SKM-1 treated with dmso at 0.1 percent for 144 hours (cell line): Measurements from ENCODE around the gene LYRM4.

Experiments used
- DNase-seq: peaks from one replicate; lab custom pipeline; 2025; ENCODE audit not compliant: unreplicated experiment; lab: John Stamatoyannopoulos, UW

Gene LYRM4

DNA sequence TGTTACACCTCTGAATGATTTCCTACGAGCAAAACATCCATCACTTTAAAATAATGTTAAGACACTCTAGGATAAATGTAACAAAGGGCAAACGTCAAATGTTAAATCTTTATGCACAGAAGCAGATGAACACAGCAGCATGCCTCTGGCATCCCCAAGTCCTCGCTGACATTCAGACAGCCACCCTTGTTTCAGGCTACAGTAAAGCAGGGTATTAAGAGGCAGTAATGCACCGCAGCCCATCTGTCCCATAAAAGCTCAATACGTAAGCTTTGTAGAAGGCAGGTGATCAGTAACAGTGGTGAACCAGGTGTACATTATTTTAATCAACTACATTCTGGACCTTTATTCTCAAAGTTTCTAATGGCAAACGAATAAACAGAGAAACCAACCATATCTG lies 110.9 kb downstream of the LYRM4 start:
- no peak for DNase-seq

DNA sequence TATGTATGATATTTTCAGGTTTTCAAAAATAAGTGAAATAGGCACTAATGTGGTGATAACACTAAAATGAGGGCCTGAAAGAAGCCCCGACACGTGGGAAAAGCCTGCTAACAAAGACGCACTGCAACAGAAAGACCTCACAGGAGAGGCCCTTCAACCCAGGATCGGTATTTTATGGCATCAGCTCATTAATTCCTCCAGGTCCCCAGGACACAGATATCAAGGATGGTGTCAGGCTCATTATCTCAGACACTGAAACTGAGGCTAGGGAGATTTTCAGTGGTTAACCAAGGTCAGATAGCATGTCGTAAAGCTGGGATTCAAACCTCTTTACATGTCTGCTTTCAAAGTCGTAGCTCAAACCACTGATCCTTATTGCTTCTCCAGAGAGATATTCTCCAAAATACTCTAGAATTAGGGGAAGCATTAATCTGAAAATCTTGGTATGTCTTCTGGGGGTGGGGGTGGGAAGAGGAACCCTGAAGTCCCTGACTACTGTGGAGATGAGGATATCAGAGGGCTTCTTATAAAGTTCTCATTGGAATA lies 111.5 kb downstream of the LYRM4 start:
- DNase-seq, result no peak

DNA sequence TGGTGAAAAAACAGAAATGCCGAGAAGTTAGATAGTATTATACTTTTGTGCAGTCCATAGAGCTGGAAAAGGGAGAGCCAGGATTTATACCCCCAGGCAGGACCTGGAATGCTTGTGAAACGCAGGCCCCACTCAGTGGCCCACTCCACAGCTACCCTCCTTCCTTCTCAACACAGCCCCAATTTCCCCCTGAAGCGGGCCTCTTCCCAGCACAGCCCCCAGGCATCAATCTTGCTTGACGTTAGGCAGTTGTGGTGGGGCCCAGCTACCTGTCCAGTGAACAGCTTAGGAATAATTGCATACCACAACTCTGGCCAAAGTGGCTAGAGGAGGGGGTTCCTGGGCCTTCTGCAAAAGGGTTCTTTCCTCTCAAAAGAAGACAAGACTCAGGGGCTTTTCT lies 114.4 kb downstream of the LYRM4 start:
- no peak for DNase-seq

DNA sequence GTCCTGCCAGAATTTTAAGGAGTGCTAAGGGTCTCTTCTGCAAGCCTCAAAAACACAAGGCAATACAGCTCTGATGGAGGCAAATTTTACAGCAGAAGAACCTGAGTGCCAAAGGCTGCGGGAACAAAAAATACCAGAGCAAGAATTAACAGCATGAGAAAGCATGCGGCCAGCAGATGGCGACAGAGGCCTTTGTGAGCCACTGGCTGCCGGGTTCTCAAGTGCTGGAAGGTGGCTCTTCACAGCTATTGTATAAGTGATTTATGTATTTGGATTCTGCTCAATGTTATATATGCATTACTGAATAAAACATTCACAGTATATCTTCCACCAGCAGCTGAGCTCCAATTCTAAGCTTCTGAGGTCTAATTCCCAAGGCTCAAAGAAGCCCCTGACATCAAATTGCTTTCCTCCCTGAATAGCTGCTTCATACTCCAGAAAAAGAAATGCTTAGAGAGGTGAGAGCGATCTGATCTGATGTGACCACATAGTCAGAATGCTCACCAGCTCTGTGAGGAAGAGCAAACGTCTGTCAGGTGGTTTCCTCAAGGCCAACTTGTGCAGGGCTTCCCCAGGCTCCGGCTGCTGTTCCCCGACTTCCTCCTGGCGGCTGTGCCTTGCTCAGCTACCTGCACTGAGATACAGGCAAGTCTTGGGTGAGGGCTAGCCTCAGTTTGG lies 117.0 kb downstream of the LYRM4 start:
- DNase-seq, result peak; percentile 53

DNA sequence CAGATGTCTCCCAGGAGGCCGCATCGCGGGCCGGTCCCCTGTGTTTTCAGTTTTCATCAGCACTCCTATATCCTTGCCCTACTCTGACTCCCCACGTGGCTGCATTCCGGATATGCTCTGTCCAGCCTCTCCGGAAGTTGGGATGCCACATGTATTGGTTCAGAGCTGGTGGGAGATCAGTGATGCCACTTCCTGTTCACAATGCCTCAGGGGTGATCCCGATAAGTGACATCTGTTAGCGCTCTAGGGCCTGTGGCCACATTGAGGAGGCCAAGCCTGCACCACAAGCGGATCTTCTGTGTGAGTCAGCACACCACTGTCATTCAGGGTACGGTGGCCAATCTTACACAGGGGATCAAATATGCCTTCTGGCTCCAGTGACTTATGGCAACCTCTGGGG lies 117.8 kb downstream of the LYRM4 start:
- DNase-seq, result no peak

DNA sequence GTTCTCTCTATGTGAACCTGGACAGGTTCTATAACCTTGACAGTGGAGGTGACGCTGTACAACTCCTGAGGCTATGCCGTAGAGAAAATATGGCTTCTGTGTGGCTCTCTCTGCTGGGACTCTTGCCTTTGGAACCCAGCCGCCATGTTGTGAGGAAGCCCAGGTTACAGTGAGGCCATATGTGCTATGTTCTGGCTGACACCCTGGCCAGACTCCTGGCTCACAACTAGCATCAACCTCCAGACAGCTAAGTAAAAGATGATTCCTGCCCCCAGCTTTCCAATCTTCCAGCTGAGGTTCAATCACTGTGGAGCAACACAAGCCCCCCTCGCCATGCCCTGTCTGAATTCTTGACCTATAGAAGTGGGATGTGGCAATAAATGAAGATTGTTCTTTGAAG lies 118.6 kb downstream of the LYRM4 start:
- no peak for DNase-seq

DNA sequence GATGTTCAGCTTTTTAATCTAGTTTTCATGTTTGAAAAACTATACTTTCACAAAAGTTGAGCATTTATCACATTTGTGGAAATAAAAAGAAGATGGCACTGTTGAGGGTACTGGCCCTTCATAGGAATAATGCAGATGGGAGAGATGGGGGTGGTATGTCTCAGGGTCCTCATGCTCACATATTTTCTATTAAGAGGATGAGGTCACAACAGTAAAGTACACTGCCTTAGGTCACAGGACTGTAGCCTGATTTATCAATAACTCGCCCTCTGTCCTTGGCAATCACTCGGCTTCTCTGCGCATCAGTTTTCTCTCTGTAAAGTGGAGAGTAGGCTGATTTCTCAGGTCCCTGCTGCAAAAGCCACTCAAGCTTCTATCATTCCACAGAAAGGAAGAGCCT lies 119.7 kb downstream of the LYRM4 start:
- no peak for DNase-seq

DNA sequence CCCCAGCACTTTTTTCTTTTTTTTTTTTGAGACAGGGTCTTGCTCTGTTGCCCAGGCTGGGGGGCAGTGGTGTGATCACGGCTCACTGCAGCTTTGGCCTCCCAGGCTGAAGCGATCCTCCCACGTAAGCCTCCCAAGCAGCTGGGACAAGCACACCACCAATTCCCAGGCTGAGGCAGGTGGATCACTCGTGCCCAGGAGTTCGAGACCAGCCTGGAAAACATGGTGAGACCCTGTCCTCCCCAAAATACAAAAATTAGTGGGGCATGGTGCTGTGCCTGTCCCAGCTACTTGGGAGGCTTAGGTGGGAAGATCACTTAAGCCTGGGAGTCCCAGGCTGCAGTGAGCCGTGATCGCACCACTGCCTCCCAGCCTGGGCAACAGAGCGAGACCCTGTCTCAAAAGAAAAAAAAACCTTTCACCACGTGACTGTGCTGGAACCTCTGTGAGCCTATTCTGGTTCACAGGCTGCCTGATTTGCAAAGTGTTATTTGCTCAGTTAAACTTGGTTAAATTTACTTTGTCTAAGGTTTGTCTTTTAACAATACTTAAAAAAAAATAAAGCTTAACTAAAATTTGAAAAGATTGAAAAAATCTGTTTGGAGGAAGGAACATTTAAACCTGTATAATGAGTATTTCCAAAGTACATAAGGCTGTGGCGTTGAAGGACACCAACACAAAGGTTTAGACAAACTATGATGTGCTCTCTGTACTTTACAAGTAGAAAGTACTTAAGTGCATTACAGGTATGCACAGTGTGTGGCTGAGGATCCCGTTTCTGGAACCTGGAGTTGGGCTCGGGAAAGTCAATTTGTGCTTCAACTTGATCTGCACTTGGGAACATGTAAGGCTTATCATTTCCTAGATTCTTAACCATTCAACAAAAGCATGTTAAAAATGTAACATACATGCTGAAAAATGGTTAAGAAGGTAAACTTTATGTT lies 120.7 kb downstream of the LYRM4 start:
- no peak for DNase-seq

DNA sequence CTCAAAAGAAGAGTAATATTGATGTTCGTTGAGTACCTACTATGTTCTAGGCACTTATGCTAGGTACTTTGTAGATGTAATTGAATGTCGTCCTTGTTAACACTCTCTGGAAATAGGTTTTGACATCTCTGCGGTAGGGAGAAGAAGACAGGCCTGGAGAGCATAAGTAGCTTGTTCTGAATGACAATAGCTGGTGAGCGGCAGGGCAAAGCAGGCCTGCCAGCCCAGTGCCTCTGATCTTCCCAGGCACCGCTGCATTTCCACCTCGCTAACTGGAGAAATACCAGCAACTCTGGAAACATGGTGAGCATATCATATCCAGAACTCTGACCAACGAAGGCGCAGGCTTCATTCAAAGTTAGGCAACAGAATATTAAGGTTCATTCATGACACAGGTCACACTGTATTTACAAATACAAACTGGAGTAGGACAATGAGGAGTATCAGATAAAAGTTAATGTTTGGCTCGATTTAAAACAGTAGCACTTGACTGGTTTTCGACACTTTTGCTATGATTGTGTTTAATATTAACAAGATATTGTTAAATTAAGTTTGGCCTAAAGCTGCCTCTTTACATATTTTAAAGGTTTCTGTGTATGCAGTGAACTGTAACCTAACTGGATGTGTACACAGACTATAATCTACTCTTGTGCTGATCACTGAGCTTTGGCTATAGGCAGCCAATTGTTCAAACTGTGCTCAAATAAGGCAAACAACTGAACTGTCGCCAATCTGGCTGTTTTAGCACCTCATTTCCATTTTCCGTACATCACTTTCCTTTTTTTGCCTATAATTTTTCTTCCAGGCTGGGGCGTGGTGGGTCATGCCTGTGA lies 121.5 kb downstream of the LYRM4 start:
- DNase-seq, result no peak

DNA sequence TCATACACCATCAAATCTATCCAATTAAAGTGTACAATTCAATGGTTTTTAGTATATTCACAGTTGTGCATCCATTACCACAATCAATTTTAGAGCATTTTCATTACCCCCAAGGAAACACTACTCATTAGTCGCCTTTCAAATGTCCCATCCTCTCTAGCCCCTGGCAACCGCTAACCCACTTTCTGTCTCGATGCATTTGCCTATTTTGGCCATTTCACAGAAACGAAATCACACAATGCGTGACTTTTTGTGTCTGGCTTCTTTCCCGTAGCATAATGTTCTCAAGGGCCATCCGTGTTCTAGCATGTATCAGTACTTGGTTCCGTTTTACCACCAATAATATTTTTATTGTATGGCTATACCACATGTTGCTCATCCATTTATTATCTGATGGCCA lies 123.9 kb downstream of the LYRM4 start:
- no peak for DNase-seq

DNA sequence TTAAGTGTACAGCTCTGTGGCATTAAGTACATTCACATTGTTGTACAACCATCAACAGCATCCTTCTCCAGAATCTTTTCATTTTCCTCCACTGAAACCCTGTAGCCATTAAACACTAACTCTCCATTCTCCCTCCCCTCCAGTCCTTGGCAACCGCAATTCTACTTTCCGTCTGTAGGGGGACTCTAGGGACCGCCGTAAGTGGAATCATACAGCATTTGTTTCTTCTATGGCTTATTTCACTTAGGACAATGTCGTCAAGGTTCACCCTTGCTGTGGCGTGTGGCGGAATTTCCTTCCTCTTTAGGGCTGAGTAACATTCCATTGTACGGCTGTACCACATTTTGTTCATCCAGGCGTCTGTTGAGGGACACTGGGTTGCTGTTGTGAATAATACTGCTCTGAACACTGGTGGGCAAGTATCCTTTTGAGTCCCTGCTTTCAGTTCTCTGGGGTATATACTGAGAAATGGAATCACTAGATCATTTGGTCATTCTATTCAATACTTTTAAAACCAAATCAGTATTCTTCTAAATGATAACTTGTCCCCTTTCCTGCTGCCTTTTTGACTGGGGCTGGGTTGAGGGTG lies 124.9 kb downstream of the LYRM4 start:
- DNase-seq, result peak; percentile 51

DNA sequence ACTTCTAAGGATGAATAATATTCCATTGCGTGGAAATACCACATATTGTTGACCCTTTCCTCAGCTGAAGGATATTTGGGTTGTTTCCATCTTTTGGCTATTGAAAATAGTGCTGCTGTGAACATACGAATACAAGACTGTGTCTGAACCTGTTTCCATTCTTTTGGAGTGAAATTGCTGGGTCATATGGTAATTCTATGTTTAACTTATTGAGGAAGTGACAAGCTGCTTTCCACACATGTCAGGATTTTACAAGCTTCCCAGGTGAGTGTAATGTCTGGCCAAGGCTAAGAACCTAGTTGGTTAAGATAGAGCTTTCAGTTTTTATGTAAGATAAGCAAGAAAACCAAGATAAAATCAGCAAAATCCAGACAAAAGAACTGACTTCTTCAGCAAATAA lies 126.8 kb downstream of the LYRM4 start:
- no peak for DNase-seq

DNA sequence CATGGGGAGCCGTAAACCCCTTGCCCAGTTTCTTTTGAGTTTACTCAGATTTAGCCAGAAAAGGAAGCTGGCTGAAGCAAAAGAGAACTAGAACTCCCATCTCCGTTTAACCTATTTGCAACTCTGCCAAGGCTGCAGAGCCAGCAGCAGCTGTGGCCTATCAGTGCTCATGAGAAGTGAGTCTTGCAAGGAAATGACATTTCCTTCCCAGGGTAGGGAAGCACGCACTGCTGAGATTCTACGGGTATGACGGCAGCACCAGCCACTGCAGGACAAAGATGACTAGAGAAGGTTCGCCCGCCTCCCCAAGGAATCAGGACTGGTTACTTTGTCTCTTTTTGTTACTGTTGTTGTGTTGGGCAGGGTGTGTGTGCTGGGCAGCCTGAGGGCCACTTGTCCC lies 128.0 kb downstream of the LYRM4 start:
- no peak for DNase-seq

DNA sequence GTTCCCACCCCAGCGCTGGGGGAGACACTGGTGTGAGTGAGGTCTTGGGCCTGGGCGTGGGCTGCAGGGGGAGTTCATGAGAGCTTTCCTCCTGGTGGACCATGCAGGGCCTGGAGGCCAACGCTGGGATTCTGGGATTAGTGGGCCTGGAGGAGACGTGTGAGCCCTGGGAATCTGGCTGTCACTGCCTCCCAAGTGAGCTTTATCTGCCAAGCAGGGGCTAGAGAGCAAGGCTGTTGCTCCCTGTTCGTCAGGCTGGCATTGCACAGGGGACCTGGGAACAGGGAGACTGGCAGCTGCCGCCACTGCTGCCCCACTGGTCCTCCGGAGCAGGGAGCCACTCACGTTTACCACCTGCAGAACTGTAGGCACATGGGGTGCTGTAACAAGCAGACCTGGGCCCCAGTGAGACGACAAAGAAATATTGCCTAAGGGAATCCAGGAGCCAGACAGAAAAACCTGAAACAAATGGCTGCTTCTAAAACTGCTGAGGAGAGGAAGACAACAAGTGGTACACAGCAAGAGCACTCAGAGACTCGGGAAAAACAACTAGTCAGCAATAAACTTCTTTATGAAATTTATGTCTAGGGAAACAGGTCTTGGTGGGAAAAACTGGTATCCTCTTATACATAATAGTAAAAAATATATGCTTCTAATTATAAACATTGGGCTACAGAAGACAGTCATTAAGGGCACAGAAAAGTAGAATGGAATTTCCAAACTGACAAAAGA lies 130.4 kb downstream of the LYRM4 start:
- no peak for DNase-seq

DNA sequence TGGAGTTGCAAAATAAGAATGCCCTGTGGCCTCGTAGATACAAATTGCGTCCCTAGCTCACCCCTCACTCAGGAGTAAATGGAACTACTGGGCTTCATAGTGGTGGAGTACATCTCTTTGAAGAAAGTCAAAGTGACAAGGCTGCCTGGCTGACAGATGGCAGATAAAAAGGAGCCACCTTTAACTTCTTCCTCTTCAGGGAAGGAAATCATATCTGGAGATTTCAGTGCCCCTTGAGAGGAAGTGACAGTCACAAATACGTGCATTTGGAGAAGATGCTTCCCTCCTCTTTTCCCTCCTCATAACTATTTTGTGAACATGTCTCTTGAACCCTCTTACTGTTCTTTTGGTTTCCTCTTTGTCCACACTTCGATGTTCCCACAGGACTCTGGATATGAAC lies 132.4 kb downstream of the LYRM4 start:
- DNase-seq, result no peak

DNA sequence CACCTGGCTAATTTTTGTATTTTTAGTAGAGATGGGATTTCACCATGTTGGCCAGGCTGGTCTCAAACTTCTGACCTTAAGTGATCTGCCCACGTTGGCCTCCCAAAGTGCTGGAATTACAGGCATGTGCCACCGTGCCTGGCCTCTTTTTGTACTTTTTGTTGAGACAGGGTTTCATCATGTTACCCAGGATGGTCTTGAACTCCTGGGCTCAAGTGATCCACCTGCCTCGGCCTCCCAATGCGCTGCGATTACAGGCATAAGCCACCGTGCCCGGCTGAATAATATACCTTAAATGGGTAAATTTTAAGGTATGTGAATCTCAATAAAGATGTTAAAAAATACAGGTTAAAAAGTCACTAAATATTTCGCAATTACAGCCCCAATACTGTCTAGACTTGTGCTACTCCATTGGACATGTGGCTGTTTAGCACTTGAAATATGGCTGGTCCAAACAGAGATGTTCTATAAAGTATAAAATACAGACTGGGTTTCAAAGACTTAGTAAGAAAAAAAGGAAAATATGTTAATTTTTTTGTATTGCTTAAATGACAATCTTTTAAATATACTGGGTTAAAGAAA lies 133.6 kb downstream of the LYRM4 start:
- no peak for DNase-seq

DNA sequence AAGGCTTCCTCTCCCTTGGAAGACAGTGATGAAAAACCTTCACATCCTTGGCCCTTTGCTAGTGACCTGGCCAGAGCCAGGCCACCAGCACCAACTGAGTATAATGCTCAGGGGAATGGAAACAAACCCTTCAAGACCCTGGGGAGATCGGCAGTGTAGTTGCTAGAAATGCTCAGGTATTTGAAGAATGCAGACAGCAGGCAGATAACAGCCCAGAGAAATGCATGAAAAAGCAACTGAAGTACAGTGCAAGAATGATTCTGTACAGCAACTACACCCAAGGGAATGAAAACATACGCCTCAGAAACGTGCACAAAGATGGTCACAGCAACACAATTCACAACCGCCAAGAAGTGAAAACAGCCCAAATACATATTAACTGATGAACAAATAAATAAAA lies 134.5 kb downstream of the LYRM4 start:
- DNase-seq, result no peak

DNA sequence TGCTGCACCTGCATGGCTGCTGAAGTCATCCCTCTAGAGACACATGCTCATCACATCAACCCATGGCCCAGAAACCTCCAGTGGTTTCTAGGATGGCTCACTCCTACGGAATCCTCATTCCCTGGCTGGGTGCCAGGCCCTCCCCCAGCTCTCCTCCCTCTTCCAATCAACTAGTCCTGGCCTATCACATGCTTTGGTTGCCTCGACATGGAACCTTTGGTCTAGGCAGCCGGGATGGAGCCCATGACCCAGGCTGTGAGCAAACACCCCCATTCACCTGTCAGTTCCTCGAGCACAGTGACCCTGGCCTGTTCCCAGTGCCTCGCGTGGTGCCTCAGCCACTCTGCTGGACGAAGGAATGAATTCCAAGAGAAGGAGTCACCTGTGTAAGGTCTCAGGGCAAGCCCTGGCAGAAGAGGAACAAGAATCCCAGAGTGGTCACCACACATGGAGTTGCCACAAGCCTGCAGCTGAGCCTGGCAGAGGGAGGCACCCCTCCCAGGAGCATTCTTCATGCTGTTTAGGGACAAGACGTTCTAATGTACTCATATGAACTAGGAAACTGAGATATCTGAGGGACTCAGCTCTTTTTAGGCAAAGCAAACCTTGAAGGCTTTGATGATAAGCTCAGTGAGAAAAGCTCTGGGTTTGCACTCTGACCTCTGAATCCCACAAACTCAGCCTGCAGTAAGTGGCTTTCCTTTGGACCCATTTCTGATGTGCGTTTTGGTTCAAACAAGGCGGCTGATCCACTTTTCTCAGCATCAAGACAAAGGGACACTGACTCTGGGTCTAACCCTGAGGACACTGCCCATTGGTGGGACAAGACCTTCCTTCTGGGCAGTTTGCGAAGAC lies 135.4 kb downstream of the LYRM4 start:
- DNase-seq, result no peak

DNA sequence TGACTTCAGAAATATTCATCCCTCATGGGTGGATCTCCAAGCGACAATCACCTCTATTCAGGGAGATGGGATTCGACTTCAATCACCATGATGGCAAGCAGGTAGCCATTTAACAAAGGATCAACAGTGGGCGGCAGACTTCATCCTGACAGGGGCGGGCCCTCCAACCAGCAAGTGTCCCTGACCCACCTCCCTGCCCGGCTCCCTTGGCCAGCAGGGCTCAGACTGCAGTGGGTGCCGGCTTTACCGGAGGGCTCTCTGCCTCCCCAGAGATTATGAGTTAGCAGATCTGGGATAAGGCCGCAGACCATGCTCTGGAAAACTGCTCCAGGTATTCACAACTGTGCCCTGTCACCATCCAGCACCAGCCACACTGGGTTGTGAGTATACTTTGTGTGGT lies 136.2 kb downstream of the LYRM4 start:
- no peak for DNase-seq
